DMS153 (cell line): ENCODE measurements around the gene MYH11.
"Not testable (repeated sequence)": the region's sequence is repeated elsewhere in the genome, so short reads cannot be mapped to it uniquely, and the experiment has no call there.

ENCODE experiments used
- DNase-seq: peaks from one replicate; lab custom pipeline; 2025; lab: John Stamatoyannopoulos, UW

Gene MYH11

DNA sequence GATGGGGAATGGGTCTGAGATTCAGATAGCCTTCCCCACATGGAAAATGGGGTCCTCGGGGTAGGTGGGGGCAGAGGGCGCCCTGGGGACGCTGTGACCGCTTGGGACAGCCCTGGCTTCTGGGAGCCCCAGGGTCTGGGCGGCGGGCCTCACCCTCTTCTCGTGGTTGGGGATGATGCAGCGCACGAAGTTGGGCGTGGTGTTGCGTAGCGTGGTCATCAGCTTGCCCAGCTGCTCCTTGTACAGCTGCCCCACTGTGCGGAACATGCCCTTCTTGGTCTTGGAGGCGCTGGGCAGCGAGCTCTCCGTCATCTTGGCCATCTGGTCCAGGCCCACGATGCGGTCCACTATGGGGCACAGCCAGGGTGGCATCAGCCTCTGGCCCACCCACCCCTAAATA lies 106.8 kb downstream of the MYH11 start:
- DNase-seq = no peak

DNA sequence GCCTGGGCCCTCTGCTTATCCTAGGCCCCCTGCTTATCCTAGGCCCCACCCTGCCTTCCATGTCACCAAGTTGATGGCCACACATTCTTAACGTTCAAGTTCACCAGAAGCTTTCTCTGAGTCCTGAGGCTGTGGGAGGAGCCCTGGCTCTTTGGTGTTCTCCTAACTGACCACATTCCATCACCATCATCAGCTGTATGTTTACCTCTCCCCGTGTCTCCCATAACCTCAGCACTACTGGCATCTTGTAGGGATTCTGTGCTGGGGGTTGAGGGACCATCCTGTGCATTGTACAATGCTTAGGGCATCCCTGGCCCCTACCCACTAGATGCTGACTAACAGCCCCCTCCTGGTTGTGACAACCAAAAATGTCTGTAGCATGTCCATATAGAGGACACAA lies 107.5 kb downstream of the MYH11 start:
- no peak for DNase-seq

DNA sequence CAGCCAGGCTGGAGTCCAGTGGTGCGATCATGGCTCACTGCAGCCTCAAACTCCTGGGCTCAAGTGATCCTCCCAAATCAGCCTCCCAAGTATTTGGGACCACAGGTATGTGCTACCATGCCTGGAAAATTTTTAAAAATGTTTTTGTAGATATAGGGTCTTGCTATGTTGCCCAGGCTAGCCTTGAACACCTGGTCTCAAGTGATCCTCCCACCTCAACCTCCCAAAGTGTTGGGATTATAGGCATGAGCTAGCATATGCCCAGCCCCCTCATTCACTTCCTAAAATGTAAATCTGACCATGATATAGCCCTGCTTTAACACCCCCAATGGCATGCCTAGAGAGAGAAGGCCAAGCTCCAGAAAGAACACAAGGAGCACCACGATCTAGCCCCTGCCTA lies 108.2 kb downstream of the MYH11 start:
- no peak for DNase-seq

DNA sequence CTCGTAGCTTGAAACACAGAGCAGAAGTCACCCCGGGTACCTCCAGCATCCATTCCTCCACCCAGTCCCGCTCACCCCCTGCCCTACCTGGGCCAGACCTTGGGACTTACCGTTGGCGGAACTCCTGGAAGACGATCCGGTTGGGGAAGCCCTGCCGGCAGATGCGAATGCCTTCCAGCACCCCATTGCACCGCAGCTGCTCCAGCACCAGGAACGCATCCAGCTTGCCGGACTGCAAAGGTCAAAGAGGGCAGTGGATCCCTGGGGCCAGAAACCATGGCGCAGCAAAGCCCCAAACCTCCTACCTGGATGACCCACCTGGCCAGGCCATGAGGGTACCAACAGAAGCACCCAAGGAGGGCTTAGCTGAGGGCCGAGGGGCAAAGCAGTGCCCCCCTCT lies 108.9 kb downstream of the MYH11 start:
- DNase-seq = no peak

DNA sequence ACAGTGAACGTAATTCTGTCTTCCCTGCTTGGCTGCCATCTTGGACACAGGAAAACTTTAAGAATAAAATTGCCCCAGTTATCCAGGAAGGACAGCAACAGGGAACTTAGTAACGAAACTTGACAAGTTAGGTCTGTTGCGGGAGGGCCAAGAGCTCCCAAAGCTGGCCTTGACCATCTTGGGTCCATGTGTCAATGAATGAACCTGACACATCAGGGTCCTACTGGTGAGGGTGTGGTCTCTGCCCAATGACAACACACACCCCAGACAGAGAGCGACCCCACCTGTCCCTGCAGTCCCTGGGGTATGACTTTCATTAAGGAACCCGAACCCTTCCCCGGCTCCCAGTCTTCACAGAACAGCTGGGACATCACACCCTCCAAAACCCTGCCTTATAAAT lies 110.5 kb downstream of the MYH11 start:
- DNase-seq = no peak

DNA sequence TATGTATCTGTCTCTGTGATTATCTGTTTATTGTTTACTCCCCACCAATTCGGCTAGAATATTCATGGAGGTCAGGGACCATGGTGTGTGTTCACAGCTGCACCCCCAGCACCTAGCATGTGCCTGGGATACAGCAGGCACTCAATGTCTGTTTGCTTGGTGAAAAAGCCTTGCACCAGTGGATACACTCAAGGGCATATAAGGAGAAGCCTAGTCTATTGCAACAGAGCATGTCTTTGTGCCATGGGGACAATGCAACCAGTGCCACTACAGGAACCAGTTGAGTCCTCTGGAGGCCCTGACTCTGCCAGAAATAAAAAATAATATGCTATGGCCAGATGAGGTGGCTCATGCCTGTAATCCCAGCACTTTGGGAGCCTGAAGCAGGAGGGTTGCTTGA lies 113.2 kb downstream of the MYH11 start:
- no peak for DNase-seq

DNA sequence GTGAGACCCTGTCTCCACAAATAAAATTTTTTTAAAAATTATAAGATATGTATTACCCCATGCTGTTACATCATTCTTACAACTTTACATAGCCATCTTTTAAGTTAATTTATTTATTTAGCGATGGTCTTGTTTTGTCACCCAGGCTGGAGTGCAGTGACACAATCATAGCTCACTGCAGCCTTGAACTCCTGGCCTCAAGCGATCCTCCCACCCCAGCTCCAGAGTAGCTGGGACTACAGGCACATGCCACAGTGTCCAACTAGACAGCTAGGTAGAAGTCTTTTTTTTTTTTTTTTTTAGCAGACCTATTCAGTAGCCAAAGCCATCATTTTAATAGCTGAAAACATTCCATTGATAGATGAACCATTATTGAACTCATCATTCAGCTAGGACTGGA lies 114.1 kb downstream of the MYH11 start:
- DNase-seq = no peak

DNA sequence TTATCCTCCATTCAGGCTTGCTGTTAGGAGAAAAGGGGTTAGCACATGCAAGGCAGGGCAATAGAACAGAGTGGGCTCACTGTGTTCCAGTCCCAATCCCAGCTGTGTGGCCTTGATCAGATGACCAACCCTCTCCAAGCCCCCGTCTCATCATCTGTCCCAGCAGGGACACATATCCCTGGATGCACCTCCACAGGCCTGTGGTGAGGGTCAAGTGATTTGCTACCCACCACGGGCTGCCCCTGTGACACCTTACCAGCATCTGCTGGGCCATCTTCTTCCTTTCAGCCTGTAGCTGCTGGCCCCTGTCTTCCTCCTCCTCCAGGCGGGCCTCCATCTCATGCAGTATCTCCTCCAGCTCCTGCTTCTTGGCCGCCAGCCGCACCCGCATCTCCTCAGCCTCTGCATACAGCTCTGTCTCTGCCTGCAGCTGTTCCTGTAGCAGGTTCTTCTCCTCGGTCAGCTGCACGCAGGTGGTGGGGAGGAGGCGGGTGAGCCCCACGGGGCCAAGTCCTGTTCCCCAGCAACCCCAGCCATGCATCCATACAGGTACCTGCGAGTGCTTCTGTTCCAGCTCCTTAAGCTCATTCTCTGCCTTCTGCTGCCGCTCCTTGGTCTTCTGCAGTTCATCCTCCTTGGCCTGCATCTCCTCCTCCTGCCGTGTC lies 115.5 kb downstream of the MYH11 start:
- no peak for DNase-seq

DNA sequence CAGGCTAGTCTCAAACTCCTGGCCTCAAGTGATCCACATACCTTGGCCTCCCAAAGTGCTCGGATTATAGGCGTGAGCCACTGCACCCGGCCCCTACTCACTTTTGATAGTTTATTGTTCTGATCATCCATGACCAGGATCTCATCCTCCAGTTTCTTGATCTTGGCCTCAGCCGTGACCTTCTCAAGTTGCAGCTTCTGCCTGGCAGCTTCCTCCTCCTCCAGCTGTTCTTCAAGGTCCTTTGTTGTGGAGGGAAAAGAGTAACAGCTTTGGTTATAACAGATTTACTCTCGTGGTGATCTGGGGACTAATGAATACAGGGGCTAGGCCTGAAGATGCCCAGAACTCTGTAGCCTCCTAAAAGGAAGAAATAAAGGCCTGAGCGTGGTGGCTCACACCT lies 116.9 kb downstream of the MYH11 start:
- no peak for DNase-seq

DNA sequence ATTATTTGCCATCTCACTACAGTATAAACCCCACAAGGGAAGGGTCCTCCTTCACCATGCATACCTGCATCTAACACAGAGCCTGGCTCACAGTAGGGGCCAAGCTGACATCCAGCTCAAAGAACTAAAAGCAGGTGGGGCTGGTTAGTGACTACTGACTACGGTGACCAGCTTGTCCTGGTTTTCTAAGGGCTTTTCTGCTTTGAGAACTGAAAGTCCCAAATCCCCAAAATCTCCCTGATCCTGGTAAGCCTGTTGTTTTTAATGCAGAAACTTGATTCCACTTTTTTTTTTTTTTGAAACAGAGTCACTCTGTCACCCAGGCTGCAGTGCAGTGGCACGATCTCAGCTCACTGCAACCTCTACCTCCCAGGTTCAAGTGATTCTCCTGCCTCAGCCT lies 117.4 kb downstream of the MYH11 start:
- no peak for DNase-seq

DNA sequence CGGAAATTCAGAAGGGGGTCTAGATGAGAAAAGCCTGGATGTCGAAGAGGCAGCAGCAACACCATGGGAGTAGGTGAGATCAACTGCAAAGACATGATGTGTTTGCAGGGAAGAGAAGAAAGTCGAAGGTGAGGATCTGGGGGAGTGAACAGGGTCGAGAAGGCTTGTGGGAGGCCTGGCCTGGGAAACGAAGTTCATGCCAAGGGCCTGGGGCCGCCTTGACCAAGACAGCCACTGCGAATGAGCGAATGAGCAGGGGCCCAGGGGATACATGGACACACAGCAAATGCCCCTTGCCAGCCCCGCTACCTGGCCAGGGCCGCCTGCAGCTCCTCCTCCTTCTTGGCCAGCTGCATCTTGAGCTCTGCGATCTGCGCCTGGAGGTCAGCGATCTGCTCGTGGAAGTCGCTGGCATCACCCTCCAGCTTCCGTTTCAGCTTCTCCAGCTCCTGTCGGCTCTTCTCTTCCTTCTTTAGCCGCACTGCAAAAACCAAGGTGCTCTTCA lies 119.6 kb downstream of the MYH11 start:
- DNase-seq = no peak

DNA sequence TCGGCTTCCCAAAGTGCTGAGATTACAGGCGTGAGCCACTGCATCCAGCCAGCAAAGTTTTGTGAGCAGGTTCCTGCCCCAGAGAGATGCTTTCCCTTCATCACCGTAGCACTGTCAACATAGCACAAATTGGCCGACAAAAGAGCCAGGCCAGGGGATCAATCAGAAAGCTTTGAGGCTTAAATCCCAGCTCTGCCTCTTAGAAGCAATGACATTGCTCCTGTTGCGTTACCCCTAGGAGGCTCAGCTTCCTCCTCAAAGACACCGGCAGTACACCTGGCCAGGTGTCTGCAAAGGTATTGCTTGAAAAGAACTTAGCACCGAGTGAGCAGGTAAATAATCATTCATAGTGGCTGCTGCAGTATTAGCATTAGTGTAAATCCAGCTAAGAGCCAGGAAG lies 120.3 kb downstream of the MYH11 start:
- no peak for DNase-seq

DNA sequence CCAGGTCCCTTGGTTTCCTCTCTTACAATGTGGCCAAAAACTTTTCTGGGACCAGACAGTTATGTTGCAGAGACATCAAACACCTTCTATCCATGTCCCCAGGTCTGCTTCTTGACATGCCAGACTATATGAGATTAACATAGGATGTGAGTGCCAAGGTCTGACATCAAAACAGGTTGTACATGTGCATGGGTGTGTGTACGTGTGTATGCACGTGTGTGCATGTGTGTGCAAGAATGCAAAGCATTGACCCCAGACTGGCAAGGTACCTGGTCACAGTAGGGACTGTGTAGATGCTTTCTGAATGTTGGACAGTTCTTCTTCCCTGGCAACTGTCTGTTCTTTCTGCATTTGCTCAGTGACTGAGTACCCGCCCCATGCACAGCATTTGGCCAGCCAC lies 121.2 kb downstream of the MYH11 start:
- no peak for DNase-seq

DNA sequence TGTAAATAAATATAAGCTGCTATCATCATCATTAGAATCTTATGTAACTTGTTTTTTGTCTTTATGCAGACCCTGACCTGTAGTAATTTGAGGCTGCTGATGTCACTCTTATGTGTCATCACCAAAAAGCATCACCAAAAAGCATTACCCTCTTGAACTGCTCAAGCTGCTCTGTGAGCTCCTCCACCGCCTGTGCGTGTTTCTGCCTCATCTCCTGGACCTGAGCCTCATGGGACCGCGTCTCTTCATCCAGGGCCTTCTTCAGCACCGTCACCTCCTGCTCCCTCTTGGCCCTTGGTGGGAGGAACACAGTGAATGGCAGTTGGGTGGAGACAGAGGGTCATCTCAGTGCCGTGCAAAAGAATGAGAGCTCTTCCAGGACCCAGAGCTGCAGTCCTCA lies 124.4 kb downstream of the MYH11 start:
- no peak for DNase-seq

DNA sequence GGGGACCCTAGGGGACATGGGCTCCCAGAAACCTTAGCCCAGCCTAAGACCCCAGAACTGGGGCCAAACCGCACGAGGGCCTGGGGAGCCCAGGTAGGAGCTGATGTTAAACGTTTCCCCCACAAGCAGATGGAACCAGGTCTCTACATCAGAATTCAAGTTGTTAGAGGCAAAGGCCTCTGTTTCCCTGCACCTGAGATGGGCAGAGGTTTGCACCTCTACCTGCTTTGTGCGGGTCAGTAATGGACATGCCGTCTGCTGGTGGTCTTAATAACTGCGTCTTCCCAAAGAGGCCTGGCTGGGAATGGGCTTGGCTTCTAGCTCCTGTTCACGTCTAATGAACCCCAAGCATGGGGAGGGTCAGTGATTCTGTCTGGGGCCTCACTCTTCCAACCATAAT lies 127.7 kb downstream of the MYH11 start:
- DNase-seq = no peak

DNA sequence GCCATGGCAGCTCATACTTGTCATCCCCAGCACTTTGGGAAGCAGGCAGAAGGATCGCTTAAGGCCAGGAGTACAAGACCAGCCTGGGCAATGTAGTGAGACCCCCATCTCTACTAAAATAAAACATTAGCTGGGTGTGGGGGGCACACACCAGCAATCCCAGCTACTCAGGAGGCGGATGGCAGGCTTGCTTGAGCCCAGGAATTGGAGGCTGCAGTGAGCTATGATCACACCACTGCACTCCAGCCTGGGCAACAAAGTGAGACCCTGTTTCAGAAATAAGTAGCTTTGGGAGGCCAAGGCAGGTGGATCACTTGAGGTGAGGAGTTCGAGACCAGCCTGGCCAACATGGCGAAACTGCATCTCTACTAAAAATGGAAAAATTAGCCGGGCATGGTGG lies 129.1 kb downstream of the MYH11 start:
- not testable (repeated sequence) for DNase-seq

DNA sequence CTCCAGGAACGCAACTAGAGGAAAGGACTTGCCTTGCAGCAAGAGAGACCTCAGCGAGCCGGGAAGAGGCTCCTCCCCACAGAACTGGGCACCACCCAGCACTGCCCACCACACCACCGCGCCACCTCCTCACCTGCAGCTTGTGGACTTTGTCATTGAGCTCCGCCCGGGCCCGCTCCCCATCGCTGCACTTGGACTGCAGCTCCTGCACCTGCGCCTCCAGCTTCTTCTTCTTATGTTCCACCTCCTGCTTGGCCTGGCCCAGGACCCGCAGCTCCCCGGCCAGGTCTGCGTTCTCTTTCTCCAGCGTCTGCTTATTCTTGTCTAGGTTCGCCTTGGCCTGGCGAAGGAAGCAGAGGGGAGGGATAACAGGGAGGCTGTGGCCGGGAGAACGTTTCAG lies 130.1 kb downstream of the MYH11 start:
- no peak for DNase-seq

DNA sequence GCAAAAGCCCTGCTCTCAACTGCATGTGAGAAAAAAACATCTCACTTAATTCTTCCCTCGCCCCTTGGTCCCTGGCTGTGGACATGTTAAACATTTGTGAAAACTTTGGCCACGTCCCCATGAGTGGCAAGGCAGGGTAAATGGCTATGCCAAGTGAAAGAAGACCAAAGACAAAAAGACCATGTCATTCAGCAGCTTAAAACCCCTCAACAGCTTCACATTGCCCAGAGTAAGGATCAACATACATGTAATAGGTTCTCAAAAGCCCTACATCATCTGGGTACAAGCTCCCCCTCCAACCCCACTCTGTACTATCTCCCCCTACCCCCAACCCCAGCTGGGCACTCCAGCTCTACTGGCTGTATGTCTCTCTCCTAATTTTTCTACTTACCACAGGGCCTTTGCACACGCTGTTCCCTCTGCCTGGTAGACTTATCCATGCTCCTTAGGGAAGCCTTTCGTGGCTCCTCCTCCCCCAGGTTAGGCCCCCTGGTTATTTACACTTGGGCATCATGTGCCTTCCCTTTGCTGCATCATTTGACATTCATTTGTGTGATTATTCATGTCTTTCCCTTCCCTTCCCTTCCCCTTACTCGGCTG lies 131.1 kb downstream of the MYH11 start:
- no peak for DNase-seq

DNA sequence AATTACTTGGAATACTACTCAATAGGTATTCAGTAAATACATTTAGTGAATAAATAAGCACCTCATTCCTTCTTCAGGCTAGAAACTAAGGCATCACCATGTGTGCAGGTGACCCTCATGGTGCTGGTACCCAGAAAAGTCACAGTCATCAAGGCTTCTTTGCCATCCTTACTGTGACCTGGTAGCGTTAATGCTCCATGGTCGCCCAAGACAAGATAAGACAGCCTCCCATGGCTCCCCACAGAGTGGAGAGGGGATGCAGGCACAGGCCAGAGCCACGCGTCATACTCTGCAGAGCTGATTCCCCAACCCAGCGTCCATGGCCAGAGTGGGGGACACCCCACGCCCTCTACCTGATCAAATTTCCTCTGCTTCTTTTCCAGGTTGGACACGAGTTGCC lies 133.0 kb downstream of the MYH11 start:
- DNase-seq = no peak

DNA sequence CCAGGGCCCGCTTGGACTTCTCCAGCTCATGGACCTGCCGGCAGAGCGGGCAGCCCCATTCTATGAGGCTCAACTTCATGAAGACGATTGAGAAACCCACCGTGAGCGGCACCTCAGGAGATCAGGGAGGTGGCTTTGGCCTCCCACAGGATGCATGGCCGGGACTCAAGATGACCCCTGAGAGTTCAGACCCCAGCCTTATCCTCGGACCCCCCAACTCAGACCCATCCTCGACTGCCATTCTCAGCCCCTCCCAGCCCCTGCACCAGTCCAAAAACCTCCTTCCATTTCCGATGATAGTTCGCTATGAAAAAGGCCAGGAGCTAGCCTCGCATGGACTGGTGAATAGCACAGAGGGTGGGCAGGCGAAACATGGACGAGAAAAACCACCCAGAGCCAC lies 135.8 kb downstream of the MYH11 start:
- DNase-seq = no peak

DNA sequence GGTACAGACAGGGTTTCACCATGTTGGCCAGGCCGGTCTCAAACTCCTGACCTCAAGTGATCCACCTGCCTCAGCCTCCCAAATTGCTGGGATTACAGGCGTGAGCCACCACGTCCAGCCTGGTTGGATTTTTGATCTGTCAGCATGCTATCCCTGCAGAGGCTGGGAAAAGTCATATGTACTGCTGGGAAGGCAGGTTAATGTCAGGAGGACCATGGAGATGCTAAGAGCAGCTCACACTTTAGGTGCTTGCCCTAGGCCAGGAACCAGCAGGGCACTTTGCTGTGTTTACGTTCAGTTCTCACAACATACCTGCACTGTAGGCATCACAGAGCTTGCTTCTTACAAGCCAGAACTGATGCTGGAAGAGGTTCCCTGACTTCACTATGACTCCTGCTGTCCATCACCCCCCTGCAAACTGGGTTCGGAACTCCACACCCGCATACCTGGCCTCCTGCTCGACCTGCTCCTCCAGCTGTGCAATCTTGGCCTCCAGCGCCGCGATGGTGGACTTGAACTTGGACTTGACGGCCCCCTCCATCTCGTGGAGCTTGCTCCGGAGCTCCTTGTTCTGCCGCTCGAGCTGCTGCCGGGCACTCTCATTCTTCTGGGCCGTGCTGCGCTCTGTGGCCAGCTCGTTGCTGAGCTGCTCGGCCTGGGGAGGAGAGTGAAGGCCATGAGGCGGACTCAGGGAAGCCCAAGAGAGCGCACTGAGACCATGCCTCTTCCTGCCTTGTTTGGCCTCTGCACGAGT lies 140.0 kb downstream of the MYH11 start:
- DNase-seq = no peak

DNA sequence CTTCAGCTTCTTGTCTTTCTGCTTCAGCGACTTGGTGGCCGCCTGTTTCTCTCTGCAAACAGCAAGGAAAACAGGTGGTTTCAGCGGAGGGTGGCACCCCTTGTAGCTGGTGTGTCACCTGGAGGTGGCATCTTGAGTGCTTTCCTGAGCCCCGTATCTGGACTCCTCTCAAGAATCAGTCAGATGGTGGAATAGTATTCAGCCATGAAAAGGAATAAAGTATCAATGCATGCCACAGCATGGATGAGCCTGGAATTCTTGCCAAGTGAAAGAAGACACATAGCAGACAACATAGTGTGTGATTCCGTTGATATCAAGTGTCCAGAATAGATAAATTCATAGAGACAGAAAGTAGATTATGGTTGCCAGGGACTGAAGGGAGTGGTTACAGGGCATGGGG lies 141.6 kb downstream of the MYH11 start:
- DNase-seq = no peak

DNA sequence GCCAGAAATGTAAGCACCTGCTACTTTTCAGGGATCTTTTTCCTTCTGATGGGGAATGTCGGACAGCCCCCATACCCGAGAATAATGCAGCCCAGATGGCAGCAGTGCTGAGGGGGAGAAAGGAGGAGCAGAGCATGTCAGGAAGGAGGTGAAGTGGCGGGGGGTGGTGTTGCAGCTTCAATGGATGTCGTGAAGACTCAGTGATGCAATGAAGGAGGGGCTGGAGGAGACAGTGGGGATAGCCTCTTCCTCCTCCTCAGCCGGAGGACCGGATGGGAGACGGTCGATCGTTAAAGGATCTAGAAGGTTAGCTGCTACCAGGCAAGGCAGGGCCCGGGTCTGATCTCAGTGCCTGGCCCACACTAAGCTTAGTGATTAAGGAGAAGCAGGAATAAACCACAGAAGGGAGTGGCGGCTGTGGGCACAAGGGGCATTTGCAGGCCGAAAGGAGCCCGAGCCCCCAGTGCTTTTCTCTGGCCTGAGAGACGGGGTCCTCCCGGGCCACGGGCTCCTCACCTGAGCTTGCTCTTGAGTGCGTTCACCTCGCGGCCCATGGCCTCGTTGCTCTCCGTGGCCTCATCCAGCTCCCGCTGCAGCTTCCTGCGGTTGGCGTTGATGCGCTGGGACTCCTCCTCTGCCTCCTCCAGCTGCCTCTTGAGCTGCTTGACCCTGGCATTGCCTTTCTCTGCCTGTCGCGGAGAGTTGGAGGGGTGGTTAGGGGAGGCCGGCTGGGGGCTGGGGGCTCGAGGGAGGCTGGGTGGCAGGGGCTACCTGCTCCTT lies 142.2 kb downstream of the MYH11 start:
- DNase-seq = no peak
